ENCODE measurements around the gene CMIP.
A peak's percentile ranks its signal among the peaks of the same experiment; 100 is the strongest.

Gene CMIP

DNA sequence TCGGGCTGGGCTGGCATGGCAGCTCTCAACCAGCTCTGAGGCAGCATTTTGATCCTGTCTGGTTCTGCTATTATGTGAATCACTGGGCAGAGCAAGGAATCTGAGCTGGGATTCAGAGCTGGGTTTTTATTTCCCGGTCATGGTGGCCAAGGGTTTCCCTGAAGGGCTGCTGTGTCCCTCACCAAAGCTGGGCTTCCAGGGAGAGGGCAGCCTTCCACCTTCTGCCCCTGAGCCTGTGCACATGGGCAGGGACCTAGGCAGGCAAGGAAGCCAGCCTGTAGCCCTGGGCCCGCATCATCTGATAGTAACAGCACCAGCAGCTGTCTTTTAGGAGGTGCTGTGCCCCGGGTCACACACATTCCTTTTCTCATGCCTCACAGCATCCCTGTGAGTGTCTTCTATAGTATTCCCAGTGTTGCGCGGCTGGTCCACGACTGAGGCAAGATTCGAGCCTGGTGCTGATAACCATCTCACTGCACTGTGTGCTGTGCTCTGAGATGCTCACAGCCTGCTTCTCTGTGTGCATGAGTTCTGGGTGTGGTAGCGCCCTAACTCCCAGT is 249.2 kb downstream of the CMIP start:
- H3K27ac ChIP-seq = no peak overlapping the region
- H3K4me2 ChIP-seq (ENCODE audit: low read length) = no peak overlapping the region
- H3K27me3 ChIP-seq (ENCODE audit: control insufficient read depth, insufficient read depth, low read length) = no peaks in the 10 kb centered on the region
- no peak overlapping the region for H2AFZ ChIP-seq
- H3K4me3 ChIP-seq (ENCODE audit: low read depth, low read length) = no peak overlapping the region
- H3K4me1 ChIP-seq = no peaks in the 10 kb centered on the region
- no peaks in the 10 kb centered on the region for H3K36me3 ChIP-seq (ENCODE audit: control insufficient read depth, insufficient read depth, low read length)
- H3K9me3 ChIP-seq (ENCODE audit: control insufficient read depth, low read length) = no peaks in the 10 kb centered on the region
- H3K9ac ChIP-seq = no peak overlapping the region
- TF ChIP-seq, protein P1, sequence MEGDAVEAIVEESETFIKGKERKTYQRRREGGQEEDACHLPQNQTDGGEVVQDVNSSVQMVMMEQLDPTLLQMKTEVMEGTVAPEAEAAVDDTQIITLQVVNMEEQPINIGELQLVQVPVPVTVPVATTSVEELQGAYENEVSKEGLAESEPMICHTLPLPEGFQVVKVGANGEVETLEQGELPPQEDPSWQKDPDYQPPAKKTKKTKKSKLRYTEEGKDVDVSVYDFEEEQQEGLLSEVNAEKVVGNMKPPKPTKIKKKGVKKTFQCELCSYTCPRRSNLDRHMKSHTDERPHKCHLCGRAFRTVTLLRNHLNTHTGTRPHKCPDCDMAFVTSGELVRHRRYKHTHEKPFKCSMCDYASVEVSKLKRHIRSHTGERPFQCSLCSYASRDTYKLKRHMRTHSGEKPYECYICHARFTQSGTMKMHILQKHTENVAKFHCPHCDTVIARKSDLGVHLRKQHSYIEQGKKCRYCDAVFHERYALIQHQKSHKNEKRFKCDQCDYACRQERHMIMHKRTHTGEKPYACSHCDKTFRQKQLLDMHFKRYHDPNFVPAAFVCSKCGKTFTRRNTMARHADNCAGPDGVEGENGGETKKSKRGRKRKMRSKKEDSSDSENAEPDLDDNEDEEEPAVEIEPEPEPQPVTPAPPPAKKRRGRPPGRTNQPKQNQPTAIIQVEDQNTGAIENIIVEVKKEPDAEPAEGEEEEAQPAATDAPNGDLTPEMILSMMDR (IDR thresholded peaks at IDR 0.05) = no peak
- no peaks in the 10 kb centered on the region for H3K79me2 ChIP-seq

DNA sequence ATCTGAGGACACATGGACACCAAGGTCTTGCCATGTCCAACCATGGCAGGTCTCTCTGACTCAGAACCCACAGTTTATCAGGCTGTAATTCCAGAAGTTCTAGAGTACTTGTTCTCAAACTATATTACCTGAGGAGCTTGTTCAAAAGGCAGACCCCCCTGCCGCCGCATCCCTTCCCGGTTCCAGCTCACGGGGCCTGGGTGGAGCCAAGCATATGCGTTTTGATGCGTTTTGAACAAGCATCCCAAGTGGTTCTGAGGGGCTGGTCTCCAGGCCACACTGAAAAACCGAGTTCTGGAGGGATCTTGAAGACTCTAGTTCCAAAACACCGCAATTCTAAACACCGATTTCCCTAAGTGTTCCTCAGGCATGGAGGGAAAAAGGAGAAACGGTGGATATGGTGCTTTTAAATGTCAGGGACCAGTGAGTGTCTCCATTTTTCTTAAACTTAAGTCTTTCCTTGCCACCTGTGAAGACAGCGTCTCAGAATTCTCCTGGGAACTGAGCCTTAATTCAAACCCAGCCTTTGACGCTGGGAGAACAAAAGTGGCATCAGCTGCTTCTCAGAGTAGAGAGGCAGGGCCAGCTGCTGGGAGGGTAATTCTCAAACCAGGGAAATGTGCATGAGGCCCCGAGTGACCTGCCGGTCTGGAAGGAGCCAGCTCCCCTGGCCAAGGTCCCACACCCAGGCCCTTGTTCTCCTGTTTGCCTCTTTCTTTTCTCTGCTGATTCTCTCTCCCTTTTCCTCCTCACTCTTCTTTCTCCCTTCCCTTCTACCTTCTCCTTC is 250.1 kb downstream of the CMIP start:
- Histone ChIP-seq H3K4me1 (no peaks in the 10 kb centered on the region), H3K27ac (peak overlapping the region; percentile 12), H3K27me3 (ENCODE audit: control insufficient read depth, insufficient read depth, low read length) (no peaks in the 10 kb centered on the region), H3K4me3 (ENCODE audit: low read depth, low read length) (no peak overlapping the region), H3K4me2 (ENCODE audit: low read length) (no peak overlapping the region), H3K79me2 (no peaks in the 10 kb centered on the region), H2AFZ (no peak overlapping the region), H3K9me3 (ENCODE audit: control insufficient read depth, low read length) (no peaks in the 10 kb centered on the region), H3K9ac (no peak overlapping the region), H3K36me3 (ENCODE audit: control insufficient read depth, insufficient read depth, low read length) (no peaks in the 10 kb centered on the region)
- TF ChIP-seq, protein P1 (IDR thresholded peaks at IDR 0.05) = no peak

DNA sequence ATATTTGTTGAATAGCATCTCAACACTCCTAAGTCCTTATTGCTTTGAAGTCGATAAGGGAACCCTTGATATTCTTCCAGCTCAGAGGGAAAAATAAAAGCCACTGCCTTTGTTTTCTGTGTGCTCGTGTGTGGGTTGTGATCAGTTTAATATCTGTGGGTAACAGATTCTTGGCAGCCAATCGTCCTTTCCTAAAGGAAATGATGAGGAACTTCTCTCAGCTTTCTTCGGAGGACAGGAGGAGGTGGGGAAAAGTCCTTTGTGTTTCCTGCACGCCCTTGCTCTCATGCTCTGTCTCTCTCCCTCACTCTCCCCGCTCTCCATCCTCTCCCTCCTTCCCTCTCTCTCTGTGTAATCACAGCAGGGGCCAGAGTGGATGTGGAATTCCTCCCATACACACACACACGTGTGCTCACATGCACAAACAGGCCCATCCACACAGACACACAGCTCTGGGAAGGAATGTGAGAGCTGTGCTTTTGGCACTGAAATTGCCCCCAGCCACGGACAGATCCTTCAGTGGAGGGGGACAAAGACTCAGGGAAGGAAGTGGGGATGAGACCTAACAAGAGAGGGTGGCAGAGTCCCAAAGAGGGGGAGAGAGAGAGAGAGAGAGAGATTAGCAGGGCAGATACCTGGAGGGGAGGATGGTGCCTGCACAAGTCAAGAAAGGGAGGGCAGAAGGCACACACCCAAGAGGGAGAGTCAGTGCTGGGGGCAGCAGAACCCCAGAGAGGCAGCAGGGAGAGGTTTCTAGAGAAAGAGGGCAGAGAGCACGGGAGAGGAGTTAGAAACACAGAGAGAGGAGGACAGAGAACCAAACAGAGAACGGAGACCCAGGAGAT is 250.9 kb downstream of the CMIP start:
- H3K27ac ChIP-seq = no peak overlapping the region
- H2AFZ ChIP-seq = no peak overlapping the region
- no peaks in the 10 kb centered on the region for H3K36me3 ChIP-seq (ENCODE audit: control insufficient read depth, insufficient read depth, low read length)
- H3K27me3 ChIP-seq (ENCODE audit: control insufficient read depth, insufficient read depth, low read length) = no peaks in the 10 kb centered on the region
- no peak overlapping the region for H3K4me2 ChIP-seq (ENCODE audit: low read length)
- TF ChIP-seq, protein P1 (IDR thresholded peaks at IDR 0.05) = no peak
- no peaks in the 10 kb centered on the region for H3K79me2 ChIP-seq
- H3K4me1 ChIP-seq = no peaks in the 10 kb centered on the region
- no peak overlapping the region for H3K9ac ChIP-seq
- H3K9me3 ChIP-seq (ENCODE audit: control insufficient read depth, low read length) = no peaks in the 10 kb centered on the region
- H3K4me3 ChIP-seq (ENCODE audit: low read depth, low read length) = no peak overlapping the region

DNA sequence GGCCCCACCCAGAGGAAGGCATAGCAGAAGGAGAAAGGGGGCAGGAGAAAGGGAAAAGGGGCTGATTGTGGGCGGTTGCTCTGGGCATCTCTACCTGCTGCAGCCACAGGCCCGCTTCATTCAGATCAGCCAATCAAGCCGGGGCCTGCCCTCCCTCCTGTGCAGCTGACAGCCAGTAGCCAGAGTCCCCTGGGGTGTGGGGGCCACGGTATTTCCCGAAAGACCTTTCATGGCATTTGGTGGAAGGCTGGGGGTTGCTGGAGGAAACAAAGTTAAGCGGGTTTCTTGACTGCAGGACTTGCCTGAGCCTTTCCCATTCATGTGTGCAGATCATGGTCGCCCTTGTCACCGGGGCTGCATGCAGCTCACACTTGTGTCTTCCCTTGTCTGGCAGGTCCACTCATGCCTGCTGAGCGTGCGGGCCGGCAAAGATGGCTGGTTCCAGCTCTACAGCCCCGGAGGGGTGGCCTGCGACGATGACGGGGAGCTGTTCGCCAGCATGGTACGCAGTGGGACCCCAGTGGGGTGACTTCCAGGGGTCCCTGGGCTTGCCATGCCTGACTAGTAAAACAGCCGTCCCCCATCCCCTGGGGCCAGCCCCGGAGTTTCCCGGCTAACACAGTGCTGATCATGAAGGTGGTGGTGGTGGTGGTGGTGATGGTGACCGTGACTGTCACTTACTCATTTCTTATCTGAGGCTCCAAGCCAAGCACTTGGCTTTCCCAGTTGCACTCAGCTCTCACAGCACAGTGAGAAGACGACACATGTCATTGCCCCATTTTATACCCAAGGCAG is 251.8 kb downstream of the CMIP start:
- TF ChIP-seq, protein P1 (IDR thresholded peaks at IDR 0.05) = no peak
- Histone ChIP-seq H3K9ac (no peak overlapping the region), H2AFZ (no peak overlapping the region), H3K9me3 (ENCODE audit: control insufficient read depth, low read length) (no peaks in the 10 kb centered on the region), H3K4me1 (no peaks in the 10 kb centered on the region), H3K4me2 (ENCODE audit: low read length) (no peak overlapping the region), H3K27ac (no peak overlapping the region), H3K36me3 (ENCODE audit: control insufficient read depth, insufficient read depth, low read length) (no peaks in the 10 kb centered on the region), H3K27me3 (ENCODE audit: control insufficient read depth, insufficient read depth, low read length) (no peaks in the 10 kb centered on the region), H3K4me3 (ENCODE audit: low read depth, low read length) (no peak overlapping the region), H3K79me2 (no peaks in the 10 kb centered on the region)

Measured in parathyroid adenoma (tissue), 2 donors.